HG03342 (cell line): ENCODE measurements around the gene TSPAN5.
"Not testable (repeated sequence)": the region's sequence is repeated elsewhere in the genome, so short reads cannot be mapped to it uniquely, and the experiment has no call there.

ENCODE experiments used
- ATAC-seq: cut with Tn5 transposase; IDR thresholded peaks from one replicate; pipeline ENCODE4 v1.9.1; 2021; ENCODE audit warnings: mild to moderate bottlenecking, moderate library complexity; ENCODE audit not compliant: unreplicated experiment

The TSPAN5 gene

DNA sequence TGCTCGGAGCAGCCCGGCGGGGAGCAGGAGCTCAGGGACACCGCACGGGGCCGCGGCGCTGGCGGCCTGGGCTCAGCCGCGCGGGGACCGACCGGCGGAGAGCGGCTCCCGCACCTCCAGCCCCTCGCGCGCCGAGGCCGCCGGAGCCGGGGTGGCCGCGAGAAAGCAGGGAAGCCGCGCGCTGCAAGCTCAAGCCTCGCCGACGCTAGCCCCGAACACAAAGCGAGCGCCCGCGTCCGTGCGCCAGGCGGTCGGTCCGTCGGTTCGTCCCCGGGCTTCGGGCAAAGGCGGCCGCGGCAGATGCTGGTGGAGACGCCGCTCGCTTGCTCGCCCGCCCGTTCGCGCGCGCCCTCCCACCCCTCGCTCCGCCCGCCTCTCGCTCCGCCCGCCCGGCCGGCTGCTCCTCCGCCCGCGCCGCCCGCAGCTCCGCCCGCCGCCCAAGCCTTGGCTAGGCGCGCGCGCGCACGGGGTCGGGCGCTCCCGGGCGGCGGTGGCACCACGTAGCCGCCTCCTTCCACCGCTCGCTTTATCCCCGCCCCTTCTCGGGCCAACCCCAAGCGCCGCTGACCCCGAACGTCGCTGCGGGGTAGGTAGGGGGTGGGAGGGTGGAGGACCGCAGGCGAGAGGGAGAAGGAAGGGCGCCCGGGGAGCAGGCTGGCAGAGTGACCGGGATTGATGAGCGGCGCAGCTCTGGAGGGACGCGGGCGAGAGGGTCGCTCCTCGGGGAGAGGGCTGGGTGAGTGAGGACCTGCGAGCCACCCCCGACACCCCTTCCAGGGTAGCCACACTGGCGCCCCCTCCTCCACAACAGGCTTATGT lies at the start of gene TSPAN5:
Gene TSPAN5 (minus strand): TSS at position 325 of the 819 bp plus-strand sequence.
- peak; percentile 51 for ATAC-seq

DNA sequence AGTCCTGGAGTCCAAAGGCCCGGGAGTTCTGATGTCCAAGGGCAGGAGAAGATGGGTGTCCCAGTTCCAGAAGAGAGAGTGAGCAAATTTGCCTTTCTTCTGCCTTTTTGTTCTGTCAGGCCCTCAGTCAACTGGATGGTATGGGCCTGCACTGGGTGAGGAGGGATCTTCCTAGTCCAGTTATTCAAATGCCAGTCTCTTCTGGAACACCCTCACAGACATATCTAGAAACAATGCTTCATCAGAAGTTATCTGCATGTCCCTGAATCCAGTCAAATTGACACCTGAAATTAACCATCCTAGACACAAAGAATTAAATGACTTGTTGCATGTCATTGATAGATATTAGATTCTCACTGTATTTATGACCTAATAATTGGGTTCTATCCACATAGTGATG lies 48.5 kb upstream of the TSPAN5 start:
- no peak for ATAC-seq

DNA sequence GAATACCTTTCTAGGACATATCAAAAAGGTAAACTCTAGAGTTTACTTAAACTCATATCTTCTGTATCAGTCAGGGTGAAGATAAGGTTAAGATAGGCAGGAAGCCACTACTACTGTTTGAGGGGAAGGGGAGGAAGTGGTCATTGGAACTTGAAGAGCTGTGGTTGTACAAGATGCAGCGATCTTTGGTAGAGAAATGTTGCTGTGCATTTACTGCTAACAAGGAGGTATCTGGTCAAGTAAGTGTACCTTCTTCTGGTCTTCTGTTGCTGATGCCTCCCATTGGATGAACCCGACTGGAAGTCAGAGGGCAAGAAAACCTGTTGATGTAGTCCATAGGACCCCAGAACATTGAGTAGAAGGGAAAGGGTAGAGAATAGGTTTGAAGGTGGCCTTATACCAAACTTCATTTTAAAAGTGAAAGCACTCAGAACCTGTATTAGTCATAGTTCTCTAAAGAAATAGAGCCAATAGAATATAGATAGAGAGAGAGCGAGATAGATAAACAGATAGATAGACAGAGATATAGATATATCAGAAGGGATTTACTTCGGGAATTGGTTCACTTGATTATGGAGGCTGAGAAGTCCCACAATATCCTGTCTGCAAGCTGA lies 47.9 kb upstream of the TSPAN5 start:
- ATAC-seq = no peak

DNA sequence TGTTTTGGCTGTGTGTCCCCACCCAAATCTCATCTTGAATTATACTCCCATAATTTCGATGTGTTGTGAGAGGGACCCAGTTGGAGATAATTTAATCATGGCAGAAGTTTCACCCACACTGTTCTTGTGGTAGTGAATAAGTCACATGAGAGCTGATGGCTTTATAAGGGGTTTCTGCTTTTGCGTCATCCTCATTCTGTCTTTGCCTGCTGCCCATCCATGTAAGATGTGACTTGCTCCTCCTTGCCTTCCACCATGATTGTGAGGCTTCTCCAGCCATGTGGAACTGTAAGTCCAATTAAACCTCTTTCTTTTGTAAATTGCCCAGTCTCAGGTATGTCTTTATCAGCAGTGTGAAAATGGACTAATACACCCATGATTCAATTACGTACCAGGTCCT lies 47.2 kb upstream of the TSPAN5 start:
- not testable (repeated sequence) for ATAC-seq

DNA sequence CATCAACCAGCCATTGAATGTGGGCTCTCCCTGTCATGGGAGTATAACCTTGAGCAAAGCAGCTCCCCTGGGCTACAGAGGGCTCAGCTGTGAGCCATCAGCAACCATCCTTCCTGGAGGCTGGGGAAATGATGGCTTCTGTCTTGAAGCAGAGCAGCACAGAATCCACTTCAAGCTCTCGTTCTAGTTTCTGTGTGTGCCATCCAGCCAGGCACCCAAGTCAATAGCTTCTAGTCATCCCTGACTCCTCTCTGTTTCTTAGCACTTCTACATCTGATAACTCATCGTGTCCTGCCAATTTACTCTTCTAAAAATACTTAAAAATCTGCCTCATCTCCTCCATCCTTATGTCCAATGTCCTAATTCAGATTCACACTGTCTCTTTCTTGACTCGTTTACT lies 42.2 kb upstream of the TSPAN5 start:
- ATAC-seq = no peak

DNA sequence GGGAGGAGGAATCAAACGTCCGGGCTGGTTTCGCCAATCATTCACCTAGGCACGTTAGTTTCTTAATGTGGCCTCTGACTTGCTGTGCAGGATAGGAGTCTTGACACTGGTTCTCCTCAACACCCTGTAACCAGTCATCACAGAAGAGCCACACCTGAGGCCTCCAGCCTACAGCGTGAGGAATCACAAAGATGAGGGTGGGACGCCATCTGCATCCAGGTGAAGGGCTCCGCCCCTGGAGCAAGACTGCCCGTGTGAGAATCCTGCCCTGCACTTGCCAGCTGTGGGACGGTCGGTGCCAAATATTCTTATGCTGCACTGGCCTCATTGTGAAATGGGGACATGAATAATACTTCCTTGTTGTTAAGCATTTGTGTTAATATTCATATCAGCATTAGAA lies 35.7 kb upstream of the TSPAN5 start:
- no peak for ATAC-seq

DNA sequence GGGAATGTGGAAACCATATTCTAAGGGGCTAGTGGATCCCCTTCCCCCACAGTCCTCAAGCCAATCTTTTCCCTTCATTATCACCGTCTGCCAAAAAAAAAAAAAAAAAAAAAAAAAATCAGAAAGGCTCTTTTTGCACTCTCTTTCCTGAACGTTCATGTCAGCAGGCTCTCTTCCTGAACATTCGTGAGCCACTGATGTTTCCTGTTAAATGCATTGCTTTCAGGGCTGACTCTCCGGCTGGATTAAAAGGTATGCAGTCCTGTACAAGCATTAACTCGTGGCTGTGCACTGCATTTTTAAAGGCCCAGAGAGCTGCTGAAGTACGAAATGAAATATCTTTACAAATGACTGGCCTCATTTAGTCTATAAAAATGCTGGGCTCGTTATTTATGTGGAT lies 34.0 kb upstream of the TSPAN5 start:
- ATAC-seq = no peak

DNA sequence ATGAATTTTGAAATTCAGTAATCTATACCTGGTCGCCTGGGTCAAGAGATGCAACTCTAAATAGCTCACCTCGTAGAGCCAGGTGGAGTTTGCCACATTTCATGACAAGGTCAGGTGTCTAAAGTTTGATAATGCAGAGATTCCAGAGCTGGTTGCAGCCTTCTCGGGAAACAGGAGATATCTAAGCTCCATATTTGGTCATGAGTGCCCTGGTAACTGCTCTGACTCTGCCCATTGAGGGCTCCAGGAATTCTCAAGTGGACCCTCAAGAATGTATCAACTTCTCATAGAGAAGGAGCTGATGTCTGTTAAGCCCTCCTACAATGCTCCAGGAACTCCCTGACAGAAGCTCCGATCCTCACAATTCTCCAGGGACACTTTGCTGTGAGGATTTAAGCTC lies 33.2 kb upstream of the TSPAN5 start:
- ATAC-seq = no peak

DNA sequence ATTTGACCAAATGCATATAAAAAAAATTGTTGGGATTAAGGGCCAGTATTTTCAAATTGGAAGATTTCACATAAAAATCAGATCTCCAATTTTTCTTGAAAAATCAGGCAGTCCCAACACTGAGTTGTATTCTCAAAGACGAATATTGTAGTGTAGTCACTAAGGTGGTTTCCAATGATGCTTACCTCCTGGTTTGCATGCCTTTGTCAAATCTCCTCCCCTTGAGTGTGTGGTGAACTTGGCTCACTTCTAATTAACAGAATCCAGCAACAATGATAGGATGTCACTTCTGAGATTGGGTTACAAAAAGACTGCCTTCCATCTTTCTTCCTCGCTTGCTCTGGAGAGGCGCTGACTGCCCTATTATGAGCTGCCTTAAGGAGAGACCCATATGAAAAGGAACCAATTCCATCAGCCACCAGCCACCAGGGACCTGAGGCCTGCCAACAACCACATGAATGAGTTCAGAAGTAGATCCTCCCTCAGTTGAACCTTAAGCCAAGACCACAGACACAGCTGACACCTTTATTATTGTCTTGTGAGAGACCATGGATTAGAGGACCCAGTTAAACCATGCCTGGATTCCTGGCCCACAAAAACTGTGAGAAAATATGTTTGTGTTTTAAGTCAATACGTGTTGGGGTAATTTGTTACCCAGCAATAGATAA lies 31.2 kb upstream of the TSPAN5 start:
- no peak for ATAC-seq

DNA sequence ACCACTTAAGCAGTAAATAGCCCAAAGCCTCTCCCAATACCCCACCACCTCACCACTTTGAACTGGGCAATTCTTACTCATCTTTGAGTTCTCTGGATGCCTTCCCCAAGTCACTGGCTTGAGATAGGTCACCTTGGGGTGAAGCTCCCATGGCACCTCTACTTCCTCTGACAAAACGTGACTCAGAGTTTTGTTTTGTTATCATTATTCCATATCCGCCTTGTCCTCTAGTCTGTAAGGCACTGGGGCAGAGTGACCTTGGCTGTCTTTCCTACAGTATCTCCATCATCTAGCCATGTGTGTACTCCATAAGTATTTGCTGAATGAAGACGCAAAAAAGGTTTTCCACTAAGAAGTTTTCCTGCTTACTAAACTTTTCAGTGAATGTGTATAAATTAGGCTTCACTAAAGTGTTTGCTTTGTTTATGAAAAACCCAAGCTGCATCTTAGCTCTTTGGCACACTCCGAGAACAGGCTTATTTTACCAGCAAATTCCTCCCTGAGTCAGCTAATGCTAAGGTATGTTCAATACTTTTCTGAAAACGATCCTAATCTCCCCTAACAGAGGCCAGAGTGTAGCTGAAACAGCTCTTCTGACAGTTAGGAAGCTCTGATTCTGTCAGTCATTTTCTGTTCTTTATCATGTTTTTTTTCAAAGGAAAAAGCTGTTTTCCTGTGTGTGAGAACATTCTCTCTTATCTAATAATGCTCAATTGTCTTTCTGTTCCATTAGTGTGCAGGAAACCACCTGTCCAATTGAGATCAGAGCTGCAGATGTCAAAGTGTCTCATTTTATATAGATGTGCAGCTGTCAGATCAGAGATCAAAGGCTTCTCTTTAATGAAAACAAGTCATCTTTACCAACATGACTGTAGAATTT lies 30.2 kb upstream of the TSPAN5 start:
- ATAC-seq = no peak

DNA sequence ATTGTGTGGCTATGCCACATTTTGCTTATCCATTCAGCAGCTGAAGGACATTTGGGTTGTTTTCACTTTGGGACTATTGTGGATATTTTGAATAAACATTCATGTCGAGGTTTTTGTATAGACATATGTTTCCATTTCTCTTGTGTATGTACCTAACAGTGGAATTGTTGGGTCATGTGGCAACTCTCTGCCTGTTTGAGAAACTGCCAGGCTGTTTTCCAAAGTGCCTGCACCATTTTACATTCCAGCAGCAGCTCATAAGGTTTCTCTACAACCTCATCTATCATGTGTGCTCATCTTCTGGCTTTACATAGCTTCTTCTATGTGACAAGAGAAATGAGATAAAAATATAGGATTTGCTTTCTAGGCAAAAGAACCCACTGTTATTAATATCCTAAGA lies 29.5 kb upstream of the TSPAN5 start:
- no peak for ATAC-seq

DNA sequence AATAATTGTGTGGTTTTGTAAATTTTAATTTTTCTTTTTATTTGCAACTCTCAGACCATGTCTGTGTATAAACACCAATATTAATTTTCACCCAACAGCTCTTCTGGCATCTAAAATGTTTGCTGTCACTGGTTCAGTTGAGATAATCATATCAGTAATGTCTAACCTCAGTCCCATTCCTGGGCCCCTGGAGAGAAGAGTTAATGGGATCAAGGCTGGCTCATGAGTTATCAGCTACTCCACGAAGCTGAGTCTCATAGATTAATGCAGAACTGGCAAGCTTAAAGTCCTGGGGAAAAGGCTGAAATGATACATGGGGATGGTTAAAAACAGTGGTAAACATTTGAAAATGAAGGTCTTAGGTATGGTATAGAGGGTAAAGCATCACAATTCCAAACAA lies 28.4 kb upstream of the TSPAN5 start:
- no peak for ATAC-seq

DNA sequence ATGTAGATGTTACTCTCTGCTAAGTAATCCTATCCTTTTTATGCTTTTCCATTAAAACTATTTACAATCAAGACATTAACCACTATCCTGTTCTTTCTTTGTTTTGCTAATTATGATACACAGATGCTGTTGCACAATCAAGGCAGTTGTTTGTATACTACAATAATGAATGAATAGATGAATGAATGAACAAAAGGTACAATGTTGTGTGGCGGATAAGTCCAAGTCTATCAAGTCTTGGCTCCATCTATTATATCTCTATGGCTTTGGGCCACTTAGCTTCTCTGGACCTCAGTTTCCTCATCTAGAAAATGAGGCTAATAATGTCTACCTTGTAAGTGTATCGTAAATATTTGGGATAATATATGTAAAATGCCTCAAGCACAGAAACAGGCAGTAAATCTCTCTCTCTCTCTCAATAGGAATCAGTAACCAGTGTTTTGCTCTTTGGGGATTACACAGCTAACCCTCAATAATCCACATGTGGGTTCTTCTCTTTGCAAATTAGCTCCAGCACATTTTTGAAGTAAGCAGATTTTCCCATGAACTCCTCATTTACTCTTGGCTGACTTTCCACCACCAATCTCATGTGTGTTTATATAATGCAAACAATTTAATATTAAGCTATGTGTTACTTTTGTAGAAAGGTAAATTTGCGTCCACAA lies 27.8 kb upstream of the TSPAN5 start:
- ATAC-seq = no peak

DNA sequence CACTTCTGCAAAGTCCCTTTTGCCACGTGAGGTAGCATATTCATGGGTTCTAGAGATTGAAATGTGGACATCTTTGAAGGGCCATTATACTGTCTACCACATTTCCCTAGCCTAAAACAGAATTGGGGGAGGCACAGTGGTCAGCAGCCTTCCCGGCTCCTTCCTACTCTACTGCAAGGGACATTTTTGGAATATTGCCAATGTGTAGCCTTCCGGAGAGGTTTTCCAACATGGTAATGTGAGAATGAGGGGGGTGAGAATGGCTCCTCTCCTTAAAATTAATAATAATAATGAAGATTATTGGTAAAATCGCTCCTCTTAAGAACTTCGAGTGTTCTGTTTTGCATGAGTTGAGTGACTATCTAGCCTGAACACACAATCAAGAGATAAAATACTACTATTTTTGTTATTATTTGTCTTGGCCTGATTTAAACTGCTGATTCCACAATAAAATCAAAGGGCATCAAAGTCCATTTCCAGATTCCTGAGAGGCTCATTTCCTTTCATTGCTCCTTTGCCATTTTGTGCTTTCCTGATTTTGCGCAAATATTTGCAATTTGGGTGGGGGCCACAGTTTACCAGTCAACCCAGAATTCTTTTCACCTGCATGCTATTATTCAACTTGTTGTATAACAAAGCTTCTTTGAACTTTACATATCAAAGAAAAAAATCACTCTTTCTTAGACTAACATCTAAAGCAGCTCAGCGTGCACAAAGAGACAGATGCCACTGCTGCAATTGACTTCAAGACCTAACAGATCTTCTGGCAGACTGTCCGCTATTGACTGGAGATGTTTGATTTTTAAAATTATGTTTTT lies 27.0 kb upstream of the TSPAN5 start:
- ATAC-seq = no peak

DNA sequence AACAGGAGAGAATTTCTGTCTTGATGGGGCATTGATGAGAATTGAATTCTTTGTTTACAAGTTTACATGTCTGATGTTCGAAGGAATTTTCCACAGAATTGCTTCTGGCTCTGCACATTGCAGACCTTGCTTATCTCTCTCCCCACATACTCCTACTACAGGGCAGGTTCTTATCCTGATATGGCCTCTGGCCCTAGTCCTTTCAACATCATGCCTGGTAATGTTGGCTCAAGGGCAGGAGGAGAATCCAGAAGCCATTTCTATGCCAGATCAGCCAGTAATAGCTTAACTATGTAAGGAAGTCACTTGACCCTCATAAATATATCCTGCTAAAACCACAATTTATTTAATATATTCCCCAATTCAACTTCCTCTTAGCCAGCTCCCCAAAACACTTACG lies 24.3 kb upstream of the TSPAN5 start:
- no peak for ATAC-seq

DNA sequence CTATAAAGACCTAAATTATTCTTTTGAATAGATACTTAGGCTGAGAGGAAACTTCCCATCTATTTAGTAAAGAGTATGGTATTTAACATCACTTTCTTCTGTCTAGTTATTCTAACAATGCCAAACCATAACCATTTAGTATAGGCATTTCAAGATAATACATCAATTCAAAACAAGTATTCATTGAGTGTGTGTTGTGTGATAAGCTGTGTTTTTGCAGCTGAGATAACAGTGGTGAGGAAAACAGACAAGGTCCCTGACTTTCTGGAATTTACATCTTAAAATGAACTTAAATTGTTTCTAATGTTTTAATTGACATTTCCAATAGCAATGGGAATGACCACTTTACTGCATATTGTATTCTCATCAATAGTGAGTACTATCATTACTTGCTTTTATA lies 22.4 kb upstream of the TSPAN5 start:
- no peak for ATAC-seq

DNA sequence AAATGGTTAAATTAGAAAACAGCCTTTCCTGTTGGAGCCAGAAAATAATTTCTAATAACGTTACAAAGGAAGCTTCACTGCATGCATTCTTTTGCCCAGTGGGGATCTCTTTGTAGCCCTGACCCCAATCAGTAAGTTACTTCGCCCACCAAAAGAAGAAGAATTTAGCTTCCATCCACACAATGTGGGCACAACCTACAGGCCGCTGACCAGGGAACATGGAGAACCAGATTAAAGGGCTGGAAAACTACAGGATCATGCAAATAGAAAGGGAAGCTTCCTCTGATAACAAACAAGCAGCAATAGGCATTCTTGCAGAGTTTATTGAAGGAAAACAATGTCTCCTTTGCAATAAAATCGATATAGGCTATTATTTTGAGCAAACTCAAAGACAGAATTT lies 21.3 kb upstream of the TSPAN5 start:
- ATAC-seq = no peak

DNA sequence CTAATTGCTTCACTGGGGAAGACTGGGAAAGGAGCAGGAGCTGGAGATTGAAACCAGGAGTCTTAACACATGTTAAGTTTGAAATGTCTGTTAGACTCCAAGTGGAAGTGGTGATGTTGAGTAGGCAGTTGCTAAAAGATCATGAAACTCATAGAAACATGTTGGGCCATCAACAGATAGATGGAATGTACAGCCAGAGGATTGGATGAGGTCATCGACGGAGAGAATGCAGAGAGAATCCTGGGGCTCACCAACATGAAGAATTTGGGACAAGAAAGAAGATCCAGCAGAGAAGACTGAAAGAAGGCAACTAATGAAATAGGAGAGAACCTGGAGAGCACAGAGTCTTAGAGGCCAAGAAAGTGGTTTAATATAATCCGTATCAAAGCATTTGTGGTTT lies 19.4 kb upstream of the TSPAN5 start:
- no peak for ATAC-seq

DNA sequence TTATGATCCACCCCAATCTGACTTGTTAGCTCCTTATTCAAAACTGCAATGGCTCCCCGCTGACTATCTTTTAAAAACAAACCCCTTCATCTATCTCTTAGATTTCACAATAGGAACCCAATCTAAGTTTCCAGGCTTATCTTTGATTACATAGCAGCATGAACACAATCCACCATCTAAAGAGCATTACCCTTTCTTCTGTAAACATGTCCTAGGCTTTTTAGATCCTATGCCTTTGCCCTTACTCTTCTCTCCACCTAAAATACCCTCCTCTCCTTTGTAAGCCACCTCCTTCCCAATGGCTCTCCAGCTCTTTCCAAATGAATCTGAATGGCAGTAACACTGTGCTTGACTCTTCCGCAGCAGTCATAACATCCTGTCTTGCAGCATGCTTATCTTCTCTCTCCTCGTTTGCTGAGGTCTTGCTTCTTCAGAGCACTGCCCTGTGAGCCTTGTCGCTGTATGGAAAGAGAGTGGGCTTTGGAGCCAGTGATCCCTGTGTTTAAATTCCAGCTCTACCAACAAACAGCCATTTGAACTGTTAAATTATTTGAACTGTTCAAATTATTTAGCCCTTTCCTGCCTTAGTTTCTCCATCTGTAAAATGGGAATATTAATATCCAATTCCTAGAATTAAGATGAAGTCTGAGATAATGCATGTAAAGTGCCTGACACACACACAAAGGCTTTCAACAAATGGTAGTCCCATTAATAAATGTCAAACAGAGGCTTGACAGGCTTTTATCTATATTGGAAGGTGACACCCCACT lies 16.2 kb upstream of the TSPAN5 start:
- ATAC-seq = no peak
